Measurements from ENCODE around the gene UTF1. TPM values are rescaled to one million over a fixed set of nuclear protein-coding genes. Genes with fewer than 3 reads are reported as not detected.
"Not testable (repeated sequence)": the region's sequence is repeated elsewhere in the genome, so short reads cannot be mapped to it uniquely, and the experiment has no call there.

Gene UTF1
- total RNA-seq, 6 experiments from 2014 or later = not detected

DNA sequence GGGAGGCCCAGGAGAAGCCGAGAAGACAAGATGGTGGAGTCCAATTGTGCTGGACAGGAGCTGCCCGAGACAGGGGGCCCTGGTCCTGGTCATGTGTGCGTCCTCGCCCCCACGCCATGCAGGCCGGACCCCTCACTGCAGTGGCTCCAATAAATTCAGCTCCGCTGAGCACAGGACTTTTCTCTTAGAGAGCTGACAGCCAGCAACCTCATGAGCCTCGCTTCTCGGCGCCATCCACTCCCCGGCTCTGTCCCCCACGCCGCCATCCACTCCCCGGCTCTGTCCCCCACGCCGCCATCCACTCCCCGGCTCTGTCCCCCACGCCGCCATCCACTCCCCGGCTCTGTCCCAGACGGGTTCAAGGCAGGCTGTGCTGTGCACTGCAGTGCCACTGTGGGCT is 2.8 kb upstream of the UTF1 start:
- H3K27me3 Mint-ChIP-seq (ENCODE audit: insufficient read depth) = peaks cover 24% of the 10 kb centered on the region
- DNase-seq = no peak
- TF ChIP-seq, protein P1, sequence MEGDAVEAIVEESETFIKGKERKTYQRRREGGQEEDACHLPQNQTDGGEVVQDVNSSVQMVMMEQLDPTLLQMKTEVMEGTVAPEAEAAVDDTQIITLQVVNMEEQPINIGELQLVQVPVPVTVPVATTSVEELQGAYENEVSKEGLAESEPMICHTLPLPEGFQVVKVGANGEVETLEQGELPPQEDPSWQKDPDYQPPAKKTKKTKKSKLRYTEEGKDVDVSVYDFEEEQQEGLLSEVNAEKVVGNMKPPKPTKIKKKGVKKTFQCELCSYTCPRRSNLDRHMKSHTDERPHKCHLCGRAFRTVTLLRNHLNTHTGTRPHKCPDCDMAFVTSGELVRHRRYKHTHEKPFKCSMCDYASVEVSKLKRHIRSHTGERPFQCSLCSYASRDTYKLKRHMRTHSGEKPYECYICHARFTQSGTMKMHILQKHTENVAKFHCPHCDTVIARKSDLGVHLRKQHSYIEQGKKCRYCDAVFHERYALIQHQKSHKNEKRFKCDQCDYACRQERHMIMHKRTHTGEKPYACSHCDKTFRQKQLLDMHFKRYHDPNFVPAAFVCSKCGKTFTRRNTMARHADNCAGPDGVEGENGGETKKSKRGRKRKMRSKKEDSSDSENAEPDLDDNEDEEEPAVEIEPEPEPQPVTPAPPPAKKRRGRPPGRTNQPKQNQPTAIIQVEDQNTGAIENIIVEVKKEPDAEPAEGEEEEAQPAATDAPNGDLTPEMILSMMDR (IDR thresholded peaks at IDR 0.05) = no peak
- H3K4me1 Mint-ChIP-seq (ENCODE audit: low read depth) = no peaks in the 10 kb centered on the region
- no peaks in the 10 kb centered on the region for H3K9me3 Mint-ChIP-seq
- H3K4me3 Mint-ChIP-seq = no peak overlapping the region
- H3K27ac Mint-ChIP-seq = no peak overlapping the region
- no peaks in the 10 kb centered on the region for H3K36me3 Mint-ChIP-seq (ENCODE audit: low read depth)

DNA sequence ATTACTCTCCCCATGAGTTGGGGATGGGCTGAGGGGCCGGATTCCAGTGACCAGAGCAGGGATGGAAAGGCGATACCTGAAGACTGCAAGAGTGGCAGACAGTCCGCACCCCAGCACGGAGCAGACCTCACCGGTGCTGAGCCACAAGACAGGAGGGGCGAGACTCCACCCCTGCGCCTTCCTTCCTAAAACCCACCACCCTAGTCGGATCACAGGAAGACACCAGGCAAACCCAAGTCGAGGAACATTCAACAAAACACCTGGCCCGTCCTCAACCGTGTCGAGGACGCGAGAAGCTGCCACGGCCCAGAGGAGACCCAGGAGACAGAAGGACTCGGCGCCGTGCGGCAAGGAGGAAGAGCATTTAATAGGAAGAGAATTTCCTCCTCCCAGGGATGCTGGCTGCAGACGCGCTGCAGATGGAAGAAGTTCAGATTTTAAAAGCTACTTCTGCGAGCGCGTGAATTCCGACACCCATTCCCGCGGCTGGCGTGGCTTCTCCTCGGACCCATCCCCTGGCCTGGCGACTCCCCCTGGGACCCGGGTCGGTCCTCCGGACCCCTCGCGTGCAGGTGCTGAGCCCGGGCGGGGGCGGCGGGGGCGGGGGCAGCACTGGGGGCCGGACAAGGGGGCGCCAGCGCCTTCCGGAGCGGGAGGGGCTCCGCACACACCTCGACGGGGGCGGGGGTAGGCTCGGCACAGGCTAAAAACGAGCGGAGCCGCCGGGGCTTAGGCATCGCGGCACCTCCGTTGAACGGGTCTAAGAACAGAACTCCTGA is 563 bp upstream of the UTF1 start:
- H3K27me3 Mint-ChIP-seq (ENCODE audit: insufficient read depth) = peaks cover 39% of the 10 kb centered on the region
- no peaks in the 10 kb centered on the region for H3K9me3 Mint-ChIP-seq
- TF ChIP-seq, protein P1 (IDR thresholded peaks at IDR 0.05) = no peak
- no peak overlapping the region for H3K4me3 Mint-ChIP-seq
- no peak overlapping the region for H3K27ac Mint-ChIP-seq
- no peak for DNase-seq
- H3K4me1 Mint-ChIP-seq (ENCODE audit: low read depth) = no peaks in the 10 kb centered on the region
- H3K36me3 Mint-ChIP-seq (ENCODE audit: low read depth) = no peaks in the 10 kb centered on the region

DNA sequence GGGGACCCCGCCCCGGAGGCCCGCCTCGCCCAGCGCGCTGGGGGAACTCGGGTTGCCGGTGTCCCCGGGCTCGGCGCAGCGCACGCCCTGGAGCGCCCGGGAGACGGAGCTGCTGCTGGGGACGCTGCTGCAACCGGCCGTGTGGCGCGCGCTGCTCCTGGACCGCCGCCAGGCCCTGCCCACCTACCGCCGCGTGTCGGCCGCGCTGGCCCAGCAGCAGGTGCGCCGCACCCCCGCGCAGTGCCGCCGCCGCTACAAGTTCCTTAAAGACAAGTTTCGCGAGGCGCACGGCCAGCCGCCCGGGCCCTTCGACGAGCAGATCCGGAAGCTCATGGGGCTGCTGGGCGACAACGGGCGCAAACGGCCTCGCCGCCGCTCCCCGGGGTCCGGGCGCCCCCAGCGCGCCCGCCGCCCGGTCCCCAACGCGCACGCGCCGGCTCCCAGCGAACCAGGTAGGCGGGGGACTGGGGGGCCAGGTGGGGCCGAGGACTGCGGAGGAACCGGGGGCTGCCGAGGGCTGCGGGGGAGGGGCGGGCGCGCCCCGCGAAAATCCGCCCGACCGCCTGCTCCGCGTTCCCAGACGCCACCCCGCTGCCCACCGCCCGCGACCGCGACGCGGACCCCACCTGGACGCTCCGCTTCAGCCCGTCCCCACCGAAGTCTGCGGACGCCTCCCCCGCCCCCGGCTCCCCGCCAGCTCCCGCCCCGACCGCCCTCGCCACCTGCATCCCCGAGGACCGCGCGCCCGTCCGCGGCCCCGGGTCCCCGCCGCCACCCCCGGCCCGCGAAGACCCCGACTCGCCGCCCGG is 574 bp downstream of the UTF1 start:
- no peaks in the 10 kb centered on the region for H3K4me1 Mint-ChIP-seq (ENCODE audit: low read depth)
- H3K9me3 Mint-ChIP-seq = no peaks in the 10 kb centered on the region
- no peak overlapping the region for H3K27ac Mint-ChIP-seq
- no peak for DNase-seq
- no peaks in the 10 kb centered on the region for H3K36me3 Mint-ChIP-seq (ENCODE audit: low read depth)
- H3K27me3 Mint-ChIP-seq (ENCODE audit: insufficient read depth) = peaks cover 39% of the 10 kb centered on the region
- TF ChIP-seq, protein P1 (IDR thresholded peaks at IDR 0.05) = no peak
- no peak overlapping the region for H3K4me3 Mint-ChIP-seq

DNA sequence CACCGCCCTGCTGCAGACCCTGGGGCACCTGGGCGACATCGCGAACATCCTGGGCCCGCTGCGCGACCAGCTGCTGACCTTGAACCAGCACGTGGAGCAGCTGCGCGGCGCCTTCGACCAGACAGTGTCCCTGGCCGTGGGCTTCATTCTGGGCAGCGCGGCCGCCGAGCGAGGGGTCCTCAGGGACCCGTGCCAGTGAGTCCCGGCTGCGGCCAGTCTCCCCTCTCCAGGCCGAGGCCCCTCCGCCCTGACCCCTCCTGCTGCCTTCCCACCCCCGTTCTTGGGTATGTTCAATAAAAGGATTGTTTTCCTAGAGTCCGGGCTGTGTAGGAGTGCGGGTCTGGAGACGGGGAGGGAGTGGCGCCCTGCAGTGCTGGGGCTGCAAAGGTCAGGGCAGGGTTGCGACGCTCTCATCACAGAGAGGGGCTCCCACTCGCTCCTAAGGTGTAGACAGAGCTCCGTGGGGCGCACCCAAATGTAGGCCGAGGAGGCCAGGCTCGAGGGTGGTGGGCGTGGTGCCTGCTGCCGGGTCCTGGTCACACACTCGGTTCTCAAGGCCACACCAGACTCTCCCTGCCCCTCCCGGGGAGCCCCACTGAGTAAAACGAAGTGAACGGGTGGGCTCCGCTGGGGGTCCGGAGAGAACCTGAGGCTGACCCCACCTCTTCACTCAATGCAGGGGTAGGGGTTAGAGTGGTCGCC is 1.4 kb downstream of the UTF1 start:
- Mint-ChIP-seq H3K9me3 (no peaks in the 10 kb centered on the region), H3K4me3 (no peak overlapping the region), H3K4me1 (ENCODE audit: low read depth) (no peaks in the 10 kb centered on the region), H3K27me3 (ENCODE audit: insufficient read depth) (peaks cover 39% of the 10 kb centered on the region), H3K36me3 (ENCODE audit: low read depth) (no peaks in the 10 kb centered on the region), H3K27ac (no peak overlapping the region)
- no peak for DNase-seq
- TF ChIP-seq, protein P1 (IDR thresholded peaks at IDR 0.05) = no peak

DNA sequence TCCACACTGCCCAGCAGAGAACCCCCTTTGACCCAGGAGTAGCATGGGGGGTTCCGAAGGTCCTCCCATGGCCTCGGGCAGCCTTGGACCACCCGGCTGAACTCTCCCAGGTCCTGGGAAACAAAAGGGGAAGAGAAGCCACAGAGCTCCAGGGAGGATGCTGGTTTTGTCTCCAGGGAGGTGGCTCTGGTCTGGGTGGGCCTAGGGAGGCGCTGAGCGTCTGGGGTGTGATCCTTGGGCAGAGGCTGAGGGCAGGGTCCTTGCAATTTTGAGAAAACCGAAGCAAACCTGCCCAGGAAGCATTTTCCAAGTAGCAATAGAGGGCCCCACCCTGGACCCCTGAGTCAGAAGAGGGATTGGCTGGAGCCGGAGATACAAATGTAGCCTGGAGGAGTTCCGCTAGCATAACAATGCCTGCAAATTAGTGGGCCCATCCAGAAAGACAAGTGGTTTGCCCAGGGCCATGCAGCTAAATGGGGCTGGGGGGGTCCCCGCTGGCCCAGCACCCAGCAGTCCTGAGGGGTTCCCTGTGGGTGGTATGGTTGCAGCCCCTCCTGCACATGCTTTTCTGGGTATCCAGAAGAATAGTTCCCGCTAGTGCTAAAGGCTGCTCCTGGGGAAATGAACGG is 2.0 kb downstream of the UTF1 start:
- TF ChIP-seq, protein P1 (IDR thresholded peaks at IDR 0.05) = no peak
- no peaks in the 10 kb centered on the region for H3K36me3 Mint-ChIP-seq (ENCODE audit: low read depth)
- H3K9me3 Mint-ChIP-seq = no peaks in the 10 kb centered on the region
- H3K27me3 Mint-ChIP-seq (ENCODE audit: insufficient read depth) = peaks cover 38% of the 10 kb centered on the region
- H3K4me1 Mint-ChIP-seq (ENCODE audit: low read depth) = no peaks in the 10 kb centered on the region
- no peak overlapping the region for H3K27ac Mint-ChIP-seq
- H3K4me3 Mint-ChIP-seq = no peak overlapping the region
- no peak for DNase-seq

DNA sequence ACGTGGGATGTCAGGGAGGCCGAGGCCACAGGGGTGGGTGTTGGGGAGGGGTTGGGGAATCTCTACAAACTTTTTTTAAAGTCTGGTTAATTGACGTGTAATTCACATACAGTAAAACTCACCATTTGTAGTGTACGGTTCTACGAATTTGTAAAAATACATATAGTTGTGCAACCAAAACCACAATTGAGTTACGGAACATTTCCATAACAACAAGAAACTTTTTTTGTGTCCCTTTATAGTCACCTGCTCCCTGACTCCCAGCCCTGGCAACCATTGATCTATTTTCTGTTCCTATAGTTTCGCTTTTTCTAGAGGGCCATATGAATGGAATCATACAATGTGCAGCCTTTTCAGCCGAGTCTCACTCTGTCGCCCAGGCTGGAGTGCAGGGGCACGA is 4.8 kb downstream of the UTF1 start:
- not testable (repeated sequence) for H3K9me3 Mint-ChIP-seq; H3K4me3 Mint-ChIP-seq; DNase-seq; H3K4me1 Mint-ChIP-seq (ENCODE audit: low read depth); H3K27ac Mint-ChIP-seq; H3K36me3 Mint-ChIP-seq (ENCODE audit: low read depth)
- peaks cover 37% of the 10 kb centered on the region for H3K27me3 Mint-ChIP-seq (ENCODE audit: insufficient read depth)

All from HFFc6 (cell line).